Astrocyte of the hippocampus (primary cell): ENCODE measurements around the gene RXRA.

Experiments used
- DNase-seq: peaks from one replicate; pipeline ENCODE4 v3.0.0; 2011; ENCODE audit warnings: low read depth, low spot score

The RXRA gene

GRCh38 chr9:134323741-134324358, 2.4 kb upstream of the RXRA start:
- peak; percentile 69 for DNase-seq

- DNase-seq, result no peak
These were observed 1.7 kb upstream of the RXRA start for GRCh38 chr9:134324359-134325095.

GRCh38 chr9:134325096-134325812, 1.0 kb upstream of the RXRA start:
- DNase-seq, result peak; percentile 74

- DNase-seq, result peak; percentile 74
These were observed 708 bp downstream of the RXRA start for GRCh38 chr9:134326724-134327601.

GRCh38 chr9:134327671-134328231, 1.5 kb downstream of the RXRA start:
- DNase-seq, result no peak

- no peak for DNase-seq
These were observed 2.1 kb downstream of the RXRA start for GRCh38 chr9:134328341-134328840.

- no peak for DNase-seq
These were observed 2.8 kb downstream of the RXRA start for GRCh38 chr9:134328841-134329575.

GRCh38 chr9:134329576-134329855, 3.3 kb downstream of the RXRA start:
- no peak for DNase-seq

- no peak for DNase-seq
These were observed 3.6 kb downstream of the RXRA start for GRCh38 chr9:134329886-134330285.

GRCh38 chr9:134330590-134330989, 4.3 kb downstream of the RXRA start:
- DNase-seq, result no peak

GRCh38 chr9:134331186-134332025, 5.2 kb downstream of the RXRA start:
- DNase-seq, result no peak

GRCh38 chr9:134332266-134332665, 6.0 kb downstream of the RXRA start:
- DNase-seq, result no peak

- no peak for DNase-seq
These were observed 6.6 kb downstream of the RXRA start for GRCh38 chr9:134332841-134333233.

- DNase-seq, result peak; percentile 57
These were observed 7.1 kb downstream of the RXRA start for GRCh38 chr9:134333234-134333873.

- no peak for DNase-seq
These were observed 7.8 kb downstream of the RXRA start for GRCh38 chr9:134333874-134334581.

GRCh38 chr9:134335061-134335460, 8.8 kb downstream of the RXRA start:
- DNase-seq, result no peak

GRCh38 chr9:134335486-134336220, 9.4 kb downstream of the RXRA start:
- DNase-seq, result no peak

GRCh38 chr9:134336228-134336627, 10.0 kb downstream of the RXRA start:
- DNase-seq, result no peak
